ENCODE results near the gene ABCB1. TPM values are rescaled to one million over a fixed set of nuclear protein-coding genes. Genes with fewer than 3 reads are reported as not detected.

ABCB1 gene
- total RNA-seq, 1 donor from 2014 or later = 0.78 TPM

DNA sequence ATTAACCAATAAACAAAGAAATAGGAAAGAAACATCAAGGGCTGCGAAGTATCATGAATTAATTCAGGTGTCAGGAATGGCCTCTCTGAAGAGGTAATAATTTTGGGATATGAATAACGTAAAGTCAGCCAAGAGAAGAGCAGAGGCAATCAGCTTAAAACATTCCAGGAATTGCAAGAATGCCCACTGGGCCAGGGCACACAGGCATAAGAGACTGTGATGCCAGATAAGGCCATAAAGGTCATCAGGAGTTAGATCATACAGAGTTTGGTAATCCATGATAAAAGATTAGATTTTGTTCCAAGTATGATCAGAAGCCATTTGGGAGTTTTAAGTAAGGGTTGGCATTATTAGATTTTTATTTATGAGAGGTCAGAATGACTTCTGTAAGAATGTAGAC is 72.0 kb downstream of the ABCB1 start:
- Mint-ChIP-seq H3K4me3 (ENCODE audit: unreplicated experiment) (no peak overlapping the region), H3K27me3 (ENCODE audit: unreplicated experiment) (peaks cover 2% of the 10 kb centered on the region), H3K27ac (ENCODE audit: unreplicated experiment) (no peak overlapping the region)

DNA sequence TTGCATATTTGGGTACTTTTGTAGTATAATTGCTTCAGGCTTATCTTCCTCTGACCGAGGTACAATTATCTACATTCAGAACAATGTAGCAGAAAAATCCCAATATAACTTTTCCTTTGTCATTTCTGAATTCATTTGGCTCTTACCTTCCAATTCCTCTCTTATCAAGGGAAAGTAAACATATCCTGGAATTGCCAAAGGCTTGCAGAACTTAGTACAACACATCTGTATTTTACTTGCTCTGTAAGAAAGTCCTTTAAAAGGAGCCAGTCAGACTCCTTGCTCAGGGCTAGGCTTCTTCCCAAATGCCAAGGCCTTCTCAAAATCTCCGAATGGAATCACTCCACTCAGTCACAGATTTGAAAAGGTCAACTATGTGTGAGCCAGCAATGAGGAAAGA is 81.9 kb downstream of the ABCB1 start:
- Mint-ChIP-seq H3K4me3 (ENCODE audit: unreplicated experiment) (no peak overlapping the region), H3K9me3 (ENCODE audit: unreplicated experiment) (no peaks in the 10 kb centered on the region), H3K36me3 (ENCODE audit: unreplicated experiment) (no peaks in the 10 kb centered on the region), H3K27ac (ENCODE audit: unreplicated experiment) (no peak overlapping the region), H3K27me3 (ENCODE audit: unreplicated experiment) (no peaks in the 10 kb centered on the region), H3K4me1 (ENCODE audit: low read depth, unreplicated experiment) (no peaks in the 10 kb centered on the region)
- TF ChIP-seq CTCF (IDR thresholded peaks at IDR 0.05; ENCODE audit: partially characterized antibody, unreplicated experiment) = no peak
- DNase-seq = no peak

More for the DNA sequence above, 72.0 kb downstream of the ABCB1 start:
- TF ChIP-seq CTCF (IDR thresholded peaks at IDR 0.05; ENCODE audit: partially characterized antibody, unreplicated experiment) = no peak
- DNase-seq = no peak
- Mint-ChIP-seq H3K9me3 (ENCODE audit: unreplicated experiment) (no peaks in the 10 kb centered on the region), H3K36me3 (ENCODE audit: unreplicated experiment) (no peaks in the 10 kb centered on the region), H3K4me1 (ENCODE audit: low read depth, unreplicated experiment) (peaks cover 2% of the 10 kb centered on the region)

- Mint-ChIP-seq H3K9me3 (ENCODE audit: unreplicated experiment) (no peaks in the 10 kb centered on the region), H3K27me3 (ENCODE audit: unreplicated experiment) (no peaks in the 10 kb centered on the region), H3K36me3 (ENCODE audit: unreplicated experiment) (no peaks in the 10 kb centered on the region), H3K4me1 (ENCODE audit: low read depth, unreplicated experiment) (peaks cover 4% of the 10 kb centered on the region), H3K4me3 (ENCODE audit: unreplicated experiment) (no peak overlapping the region), H3K27ac (ENCODE audit: unreplicated experiment) (no peak overlapping the region)
- no peak for DNase-seq
- no peak for TF ChIP-seq CTCF (IDR thresholded peaks at IDR 0.05; ENCODE audit: partially characterized antibody, unreplicated experiment)
Measured at GRCh38 chr7:87517891-87518290, 82.8 kb downstream of the ABCB1 start.

DNA sequence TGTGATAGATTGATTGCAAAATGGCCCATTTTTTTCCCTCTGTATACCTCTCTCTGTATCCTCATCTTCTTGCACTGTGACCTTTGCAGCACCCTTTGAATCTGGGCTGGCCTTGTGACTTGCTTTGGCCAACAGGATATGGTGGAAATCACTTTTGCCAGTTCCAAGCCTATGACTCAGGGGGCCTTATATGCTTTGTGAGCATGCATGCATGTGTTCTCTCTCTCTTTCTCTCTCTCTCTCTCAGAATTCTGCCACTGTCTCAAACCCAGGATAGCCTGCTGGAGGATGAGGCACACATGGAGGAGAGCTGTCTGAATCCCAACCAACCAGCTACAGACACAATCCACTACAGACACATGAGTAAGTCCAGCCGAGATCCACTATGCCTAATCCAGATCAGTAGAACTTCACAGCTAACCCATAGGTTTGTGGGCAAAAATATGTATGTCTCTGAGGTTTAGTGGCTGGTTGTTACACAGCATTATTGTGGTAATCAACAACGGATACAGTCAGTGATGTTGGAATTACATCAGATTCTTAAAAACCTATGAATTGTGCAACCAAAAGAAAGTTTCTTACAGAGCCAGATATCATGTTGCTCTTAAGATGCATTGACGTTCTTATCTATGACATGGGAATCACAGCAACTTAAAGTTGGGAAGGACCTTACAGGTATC is 83.4 kb downstream of the ABCB1 start:
- Mint-ChIP-seq H3K36me3 (ENCODE audit: unreplicated experiment) (no peaks in the 10 kb centered on the region), H3K27me3 (ENCODE audit: unreplicated experiment) (no peaks in the 10 kb centered on the region), H3K4me1 (ENCODE audit: low read depth, unreplicated experiment) (peaks cover 8% of the 10 kb centered on the region), H3K4me3 (ENCODE audit: unreplicated experiment) (no peak overlapping the region), H3K27ac (ENCODE audit: unreplicated experiment) (no peak overlapping the region), H3K9me3 (ENCODE audit: unreplicated experiment) (no peaks in the 10 kb centered on the region)
- DNase-seq = no peak
- no peak for TF ChIP-seq CTCF (IDR thresholded peaks at IDR 0.05; ENCODE audit: partially characterized antibody, unreplicated experiment)

DNA sequence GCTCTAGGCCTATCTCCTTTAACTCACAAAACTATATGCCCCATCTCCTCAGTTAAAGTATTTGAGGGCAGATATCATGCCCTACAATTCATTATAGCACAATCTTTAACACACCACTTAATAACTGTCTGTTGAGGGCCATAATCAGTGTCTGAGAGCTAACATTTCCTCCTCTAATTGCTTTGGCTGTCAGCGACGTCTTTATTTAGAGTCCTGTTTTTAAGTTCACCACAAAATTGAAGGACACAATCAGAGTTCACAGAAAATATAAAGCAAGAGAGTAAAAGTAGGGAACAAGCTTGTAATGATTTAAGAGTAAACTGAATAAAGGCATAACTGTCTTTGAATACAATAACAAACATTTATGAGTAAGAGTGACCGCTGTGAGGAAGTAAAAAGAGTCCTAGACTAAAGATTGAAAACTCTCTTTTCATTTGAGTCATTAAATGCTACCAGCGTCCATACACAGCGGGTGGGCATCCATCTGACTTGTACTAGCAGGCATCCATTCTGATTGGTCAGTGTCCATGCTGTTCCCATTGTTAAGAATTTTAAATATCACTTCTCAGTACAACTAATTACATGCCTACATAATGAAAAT is 86.8 kb downstream of the ABCB1 start:
- no peak for TF ChIP-seq CTCF (IDR thresholded peaks at IDR 0.05; ENCODE audit: partially characterized antibody, unreplicated experiment)
- H3K9me3 Mint-ChIP-seq (ENCODE audit: unreplicated experiment) = no peaks in the 10 kb centered on the region
- H3K4me3 Mint-ChIP-seq (ENCODE audit: unreplicated experiment) = no peak overlapping the region
- no peak overlapping the region for H3K27ac Mint-ChIP-seq (ENCODE audit: unreplicated experiment)
- H3K36me3 Mint-ChIP-seq (ENCODE audit: unreplicated experiment) = no peaks in the 10 kb centered on the region
- no peak for DNase-seq
- H3K27me3 Mint-ChIP-seq (ENCODE audit: unreplicated experiment) = no peaks in the 10 kb centered on the region
- H3K4me1 Mint-ChIP-seq (ENCODE audit: low read depth, unreplicated experiment) = peaks cover 15% of the 10 kb centered on the region

Measured in glutamatergic neuron (in vitro differentiated cells).